HTERT RPE-1 (cell line): ENCODE results near the gene SCARB1.
"Not testable (repeated sequence)": the region's sequence is repeated elsewhere in the genome, so short reads cannot be mapped to it uniquely, and the experiment has no call there.

ENCODE experiments used
- in situ Hi-C: fragments of 300-500 bp; cut with MboI; formaldehyde crosslinking; loops from 4 replicates; pipeline ENCODE4 v1.14.3; 2020; ENCODE audit warnings: low sequenced_read_pairs

SCARB1 gene

GRCh38 chr12:124884587-124885438, 21.1 kb upstream of the SCARB1 start:
- in situ Hi-C loops, result no loop called here

GRCh38 chr12:124883263-124884130, 19.8 kb upstream of the SCARB1 start:
- in situ Hi-C loops, result no loop called here

- in situ Hi-C loops, result no loop called here
These were observed 17.5 kb upstream of the SCARB1 start for GRCh38 chr12:124881123-124881522.

GRCh38 chr12:124880335-124880734, 16.7 kb upstream of the SCARB1 start:
- in situ Hi-C loops, result not testable (repeated sequence)

- in situ Hi-C loops, result no loop called here
These were observed 15.3 kb upstream of the SCARB1 start for GRCh38 chr12:124878795-124879516.

GRCh38 chr12:124877423-124877822, 13.8 kb upstream of the SCARB1 start:
- in situ Hi-C loops, result no loop called here

GRCh38 chr12:124876171-124876570, 12.5 kb upstream of the SCARB1 start:
- in situ Hi-C loops, result no loop called here

GRCh38 chr12:124875803-124876132, 12.1 kb upstream of the SCARB1 start:
- in situ Hi-C loops, result no loop called here

- in situ Hi-C loops, result no loop called here
These were observed 11.5 kb upstream of the SCARB1 start for GRCh38 chr12:124874988-124875802.

GRCh38 chr12:124874188-124874587, 10.5 kb upstream of the SCARB1 start:
- in situ Hi-C loops, result no loop called here

- in situ Hi-C loops, result no loop called here
These were observed 8.5 kb upstream of the SCARB1 start for GRCh38 chr12:124872068-124872719.

GRCh38 chr12:124871297-124871696, 7.6 kb upstream of the SCARB1 start:
- in situ Hi-C loops, result no loop called here

- in situ Hi-C loops, result no loop called here
These were observed 6.9 kb upstream of the SCARB1 start for GRCh38 chr12:124870515-124870914.

- in situ Hi-C loops, result no loop called here
These were observed 5.5 kb upstream of the SCARB1 start for GRCh38 chr12:124869059-124869665.

GRCh38 chr12:124868252-124869058, 4.8 kb upstream of the SCARB1 start:
- in situ Hi-C loops, result no loop called here

- in situ Hi-C loops, result no loop called here
These were observed 3.8 kb upstream of the SCARB1 start for GRCh38 chr12:124867401-124867930.

- in situ Hi-C loops, result no loop called here
These were observed 3.3 kb upstream of the SCARB1 start for GRCh38 chr12:124866883-124867400.

GRCh38 chr12:124866195-124866882, 2.7 kb upstream of the SCARB1 start:
- in situ Hi-C loops, result no loop called here
